OCI-LY3 (cell line): ENCODE measurements around the gene ADTRP.
A peak's percentile ranks its signal among the peaks of the same experiment; 100 is the strongest.

Source experiments
- H2AFZ ChIP-seq: fragments of 200-600, 300-600 bp; shearing (Covaris generic); 2 replicates; pipeline ENCODE4 v1.6.0; 2014; ENCODE audit warnings: antibody characterized with exemption, low read depth, low read length
- H3K27ac ChIP-seq: fragments of 200-600, 300-600 bp; sonication (generic); 2 replicates; pipeline ENCODE4 v1.5.1; 2014; ENCODE audit warnings: mild to moderate bottlenecking, low read length, moderate library complexity, mixed read lengths
- H3K27me3 ChIP-seq: fragments of 200-600, 300-600 bp; sonication (generic); 2 replicates; pipeline ENCODE4 v1.6.1; 2014; ENCODE audit warnings: low read depth, low read length, mixed read lengths
- H3K36me3 ChIP-seq: fragments of 200-600, 300-600 bp; sonication (generic); replicated peaks from 2 replicates; pipeline ENCODE3; 2014; ENCODE audit warnings: low read depth, low read length, mixed read lengths
- H3K4me1 ChIP-seq: fragments of 300-600, 200-600 bp; sonication (generic); 2 replicates; pipeline ENCODE4 v1.6.1; 2014; ENCODE audit warnings: low read length, mixed read lengths
- H3K4me2 ChIP-seq: fragments of 200-600, 300-600 bp; sonication (generic); 2 replicates; pipeline ENCODE4 v1.6.1; 2014; ENCODE audit warnings: low read length, mixed read lengths
- H3K4me3 ChIP-seq: fragments of 300-600, 200-600 bp; sonication (generic); 2 replicates; pipeline ENCODE4 v1.5.1; 2014; ENCODE audit warnings: antibody characterized with exemption, mild to moderate bottlenecking, low read length, moderate library complexity
- H3K79me2 ChIP-seq: fragments of 300-600, 200-600 bp; shearing (Covaris generic); 2 replicates; pipeline ENCODE4 v1.6.1; 2014; ENCODE audit warnings: mild to moderate bottlenecking, low read length, mixed read lengths
- H3K9ac ChIP-seq: fragments of 300-600, 200-600 bp; shearing (Covaris generic); 2 replicates; pipeline ENCODE4 v1.6.0; 2014; ENCODE audit warnings: mild to moderate bottlenecking, low read length, moderate library complexity
- H3K9me3 ChIP-seq: fragments of 200-600, 300-600 bp; shearing (Covaris generic); 2 replicates; pipeline ENCODE4 v1.6.1; 2014; ENCODE audit warnings: low read length, mixed read lengths; ENCODE audit not compliant: insufficient read depth
- H4K20me1 ChIP-seq: fragments of 200-600, 300-600 bp; sonication (generic); 2 replicates; pipeline ENCODE4 v1.6.1; 2016; ENCODE audit warnings: low read length, mixed read lengths; ENCODE audit not compliant: insufficient read depth
- CTCF ChIP-seq: fragments of 200-600, 300-600 bp; sonication (generic); IDR thresholded peaks from 2 replicates; pipeline ENCODE4 v1.5.1; 2014; ENCODE audit warnings: antibody characterized with exemption, low read length, low read depth
- EZH2phosphoT487 ChIP-seq: fragments of 200-600 bp; shearing (Covaris generic); IDR thresholded peaks from 2 replicates; pipeline ENCODE4 v1.6.1; 2018; ENCODE audit warnings: antibody characterized with exemption, mixed run types, low read depth

Gene ADTRP

GRCh38 chr6:11736601-11737000, 42.0 kb downstream of the ADTRP start:
- Histone ChIP-seq H3K4me3 (no peak overlapping the region), H4K20me1 (no peaks in the 10 kb centered on the region), H3K9ac (no peak overlapping the region), H2AFZ (no peak overlapping the region), H3K36me3 (no peaks in the 10 kb centered on the region), H3K27ac (no peak overlapping the region), H3K4me2 (no peak overlapping the region), H3K27me3 (no peaks in the 10 kb centered on the region), H3K4me1 (peaks cover 35% of the 10 kb centered on the region), H3K79me2 (no peaks in the 10 kb centered on the region), H3K9me3 (no peaks in the 10 kb centered on the region)
- no peak for TF ChIP-seq CTCF
- no peak for TF ChIP-seq EZH2phosphoT487

DNA sequence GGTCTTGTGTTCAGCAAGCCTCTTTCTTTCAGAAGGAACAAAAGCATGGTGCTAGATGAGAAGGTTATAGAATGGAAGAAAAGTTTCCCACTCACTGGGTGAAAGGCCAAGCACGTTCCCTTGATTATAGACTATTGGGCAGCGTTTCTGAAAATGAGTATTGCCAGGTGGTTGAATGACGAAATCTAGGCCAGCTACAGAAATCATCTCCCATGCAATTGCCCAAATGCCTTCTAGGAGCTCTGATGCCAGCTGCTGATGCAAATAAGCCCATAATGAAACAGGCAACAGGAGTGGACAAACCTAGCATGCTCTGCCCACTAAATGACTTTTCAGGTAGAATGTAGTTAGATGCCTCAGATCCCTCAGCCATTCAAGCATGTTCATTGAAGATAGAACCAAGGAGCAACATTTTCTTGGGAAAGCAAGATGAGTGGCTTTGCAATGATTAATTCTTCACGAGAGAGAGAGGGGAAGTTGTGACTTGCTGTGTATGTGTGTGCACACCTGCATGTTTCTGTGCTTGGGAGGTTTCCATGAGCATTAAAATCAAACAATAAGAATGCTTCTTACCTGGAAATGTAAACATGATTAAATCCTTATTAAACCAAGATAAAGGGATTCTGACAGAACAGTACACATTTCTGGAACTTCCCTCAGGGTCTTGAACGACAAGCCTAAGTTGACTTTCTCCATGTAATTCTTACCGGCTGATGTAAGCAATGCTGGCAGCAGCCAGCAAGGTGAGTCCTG, 43.6 kb downstream of the ADTRP start:
- Histone ChIP-seq H3K36me3 (no peaks in the 10 kb centered on the region), H3K4me3 (no peak overlapping the region), H3K4me2 (peak overlapping the region; percentile 28), H3K79me2 (no peaks in the 10 kb centered on the region), H3K9me3 (no peaks in the 10 kb centered on the region), H3K4me1 (peaks cover 50% of the 10 kb centered on the region), H3K27ac (no peak overlapping the region), H3K9ac (no peak overlapping the region), H3K27me3 (no peaks in the 10 kb centered on the region), H4K20me1 (no peaks in the 10 kb centered on the region), H2AFZ (no peak overlapping the region)
- TF ChIP-seq EZH2phosphoT487 (no peak), CTCF (no peak)

GRCh38 chr6:11732036-11732631, 46.5 kb downstream of the ADTRP start:
- H3K4me1 ChIP-seq, result peaks cover 67% of the 10 kb centered on the region
- no peaks in the 10 kb centered on the region for H3K9me3 ChIP-seq
- peak overlapping the region; percentile 52 for H3K4me3 ChIP-seq
- no peaks in the 10 kb centered on the region for H3K27me3 ChIP-seq
- H3K4me2 ChIP-seq, result peak overlapping the region; percentile 52
- TF ChIP-seq CTCF, result no peak
- no peak for TF ChIP-seq EZH2phosphoT487
- H2AFZ ChIP-seq, result peak overlapping the region; percentile 7; the same call in 1 of the 2 replicates
- H3K36me3 ChIP-seq, result no peaks in the 10 kb centered on the region
- no peaks in the 10 kb centered on the region for H4K20me1 ChIP-seq
- H3K27ac ChIP-seq, result peak overlapping the region; percentile 74
- no peaks in the 10 kb centered on the region for H3K79me2 ChIP-seq
- H3K9ac ChIP-seq, result peak overlapping the region; percentile 6; the same call in 1 of the 2 replicates

GRCh38 chr6:11731423-11731822, 47.2 kb downstream of the ADTRP start:
- peak overlapping the region; percentile 74 for H3K27ac ChIP-seq
- H3K4me3 ChIP-seq, result peak overlapping the region; percentile 52
- H4K20me1 ChIP-seq, result no peaks in the 10 kb centered on the region
- H3K27me3 ChIP-seq, result no peaks in the 10 kb centered on the region
- no peak overlapping the region for H2AFZ ChIP-seq
- no peaks in the 10 kb centered on the region for H3K36me3 ChIP-seq
- no peaks in the 10 kb centered on the region for H3K9me3 ChIP-seq
- no peak for TF ChIP-seq CTCF
- peak overlapping the region; percentile 6; the same call in 1 of the 2 replicates for H3K9ac ChIP-seq
- peaks cover 67% of the 10 kb centered on the region for H3K4me1 ChIP-seq
- no peaks in the 10 kb centered on the region for H3K79me2 ChIP-seq
- peak overlapping the region; percentile 52 for H3K4me2 ChIP-seq
